Thoracic aorta (tissue), 2 donors: Measurements from ENCODE around the gene CRB3. TPM values are rescaled to one million over a fixed set of nuclear protein-coding genes. Genes with fewer than 3 reads are reported as not detected.
A peak's percentile ranks its signal among the peaks of the same experiment; 100 is the strongest.
"Not testable (repeated sequence)": the region's sequence is repeated elsewhere in the genome, so short reads cannot be mapped to it uniquely, and the experiment has no call there.

Experiments
- ATAC-seq: fragments of 150-250 bp; one replicate; pipeline ENCODE4 v1.8.0; 2017; ENCODE audit warnings: low read depth; ENCODE audit not compliant: insufficient number of reproducible peaks, low FRiP score
- DNase-seq: peaks from one replicate; pipeline ENCODE4 v3.0.0-alpha.2; 2020; ENCODE audit warnings: low spot score
- H3K27ac ChIP-seq, 2 donors: fragments of 200-600 bp; sonication (generic); 1 replicate in 1 of 2; 2 replicates in 1 of 2; pipeline ENCODE4 v1.5.1; 2016; ENCODE audit warnings: mild to moderate bottlenecking in 2 of 2, moderate library complexity in 2 of 2
- H3K27me3 ChIP-seq: fragments of 200-600 bp; sonication (generic); replicated peaks from 2 replicates; pipeline ENCODE4 v1.6.0; 2016; ENCODE audit warnings: mild to moderate bottlenecking; ENCODE audit not compliant: insufficient read depth
- H3K36me3 ChIP-seq: fragments of 200-600 bp; sonication (generic); one replicate; pipeline ENCODE4 v1.5.1; 2016
- H3K4me1 ChIP-seq, 2 donors: fragments of 200-600 bp; sonication (generic); 1 replicate in 1 of 2; 2 replicates in 1 of 2; pipeline versions ENCODE4 v1.5.1 to v1.6.0; 2016; ENCODE audit warnings: low read depth in 2 of 2, mild to moderate bottlenecking in 1 of 2; ENCODE audit not compliant: control insufficient read depth in 1 of 2
- H3K4me3 ChIP-seq: fragments of 200-600 bp; sonication (generic); 2 replicates; pipeline ENCODE4 v1.5.1; 2016; ENCODE audit warnings: mild to moderate bottlenecking
- H3K9me3 ChIP-seq: fragments of 200-600 bp; sonication (generic); 2 replicates; pipeline ENCODE4 v1.5.1; 2016
- total RNA-seq, 2 donors: library from RNA; depleted of rRNA; stranded (reverse); fragments of >200 nt; gene quantifications; one replicate each; pipeline versions ENCODE4 v1.1.0 to v1.2.3, GENCODE V29; 2016
- TF ChIP-seq, protein P1 (sequence below): fragments of 200-600 bp; sonication (generic); IDR thresholded peaks from one replicate; pipeline ENCODE4 v1.5.1; 2019; ENCODE audit warnings: antibody characterized with exemption

CRB3 gene
- total RNA-seq, 2 donors from 2014 or later = 0.54 to 2.1 TPM

GRCh38 chr19:6424195-6424938 lies 39.7 kb upstream of the CRB3 start, which contains the start of gene KHSRP:
TSS of gene KHSRP (minus strand) at chr19:6424811. CDS start at chr19:6424701, 110 bp downstream.
- peaks cover 11 to 26% of the 10 kb centered on the region in 2 donors for H3K4me1 ChIP-seq
- peak within 1 kb of the TSS; percentile 64 to 68 for H3K27ac ChIP-seq
- peaks cover 18% of the 10 kb centered on the region for H3K36me3 ChIP-seq
- no peaks in the 10 kb centered on the region for H3K27me3 ChIP-seq
- H3K4me3 ChIP-seq = peak within 1 kb of the TSS; percentile 95
- no peaks in the 10 kb centered on the region for H3K9me3 ChIP-seq
- TF ChIP-seq, protein P1, sequence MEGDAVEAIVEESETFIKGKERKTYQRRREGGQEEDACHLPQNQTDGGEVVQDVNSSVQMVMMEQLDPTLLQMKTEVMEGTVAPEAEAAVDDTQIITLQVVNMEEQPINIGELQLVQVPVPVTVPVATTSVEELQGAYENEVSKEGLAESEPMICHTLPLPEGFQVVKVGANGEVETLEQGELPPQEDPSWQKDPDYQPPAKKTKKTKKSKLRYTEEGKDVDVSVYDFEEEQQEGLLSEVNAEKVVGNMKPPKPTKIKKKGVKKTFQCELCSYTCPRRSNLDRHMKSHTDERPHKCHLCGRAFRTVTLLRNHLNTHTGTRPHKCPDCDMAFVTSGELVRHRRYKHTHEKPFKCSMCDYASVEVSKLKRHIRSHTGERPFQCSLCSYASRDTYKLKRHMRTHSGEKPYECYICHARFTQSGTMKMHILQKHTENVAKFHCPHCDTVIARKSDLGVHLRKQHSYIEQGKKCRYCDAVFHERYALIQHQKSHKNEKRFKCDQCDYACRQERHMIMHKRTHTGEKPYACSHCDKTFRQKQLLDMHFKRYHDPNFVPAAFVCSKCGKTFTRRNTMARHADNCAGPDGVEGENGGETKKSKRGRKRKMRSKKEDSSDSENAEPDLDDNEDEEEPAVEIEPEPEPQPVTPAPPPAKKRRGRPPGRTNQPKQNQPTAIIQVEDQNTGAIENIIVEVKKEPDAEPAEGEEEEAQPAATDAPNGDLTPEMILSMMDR = no peak
- no peak for ATAC-seq
- DNase-seq = no peak

DNA sequence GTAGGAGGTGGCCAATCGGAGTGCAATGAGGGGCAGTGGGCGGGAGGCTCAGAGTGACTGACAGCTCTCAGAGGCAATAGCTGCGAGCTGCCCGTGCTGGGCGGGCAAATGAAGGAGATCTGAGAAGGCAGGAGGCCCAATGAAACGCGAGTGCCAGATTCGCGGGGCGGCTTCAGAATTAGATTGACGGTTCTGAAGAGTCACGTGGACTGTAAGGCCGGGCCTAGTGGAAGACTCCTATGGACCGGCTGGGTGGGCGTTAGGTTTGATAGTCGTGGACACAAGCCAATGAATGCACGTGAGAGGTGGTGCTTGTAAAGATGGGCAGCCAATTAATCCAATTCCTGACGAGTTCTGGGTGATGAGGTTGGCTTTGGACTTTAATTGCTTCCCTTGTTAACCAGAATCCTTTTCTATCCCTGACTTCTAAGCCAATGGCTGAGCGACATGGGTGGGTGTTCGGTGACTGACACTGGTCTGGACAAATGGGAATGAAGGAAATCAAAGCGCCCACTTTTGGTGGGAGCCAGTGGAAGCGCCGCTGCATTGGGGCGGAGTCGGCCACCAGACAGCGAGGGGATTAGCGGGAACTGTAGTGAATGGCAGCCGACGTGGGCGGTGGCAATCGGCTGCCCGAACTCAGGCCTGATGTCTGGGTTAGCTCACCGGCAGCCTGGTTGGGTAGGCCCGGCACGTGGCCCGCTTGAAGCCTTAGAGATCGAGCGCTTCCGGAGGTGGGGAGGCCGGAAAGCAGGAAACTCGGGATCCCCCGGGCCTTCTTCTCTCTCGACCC lies 38.9 kb upstream of the CRB3 start:
- Histone ChIP-seq H3K4me3 (peak overlapping the region; percentile 47), H3K27ac (peak overlapping the region; percentile 64 to 68), H3K36me3 (peaks cover 11% of the 10 kb centered on the region), H3K9me3 (no peaks in the 10 kb centered on the region), H3K4me1 (peaks cover 11 to 26% of the 10 kb centered on the region in 2 donors), H3K27me3 (no peaks in the 10 kb centered on the region)
- ATAC-seq = peak; percentile 97
- TF ChIP-seq, protein P1 = no peak
- peak; percentile 100 for DNase-seq

- H3K27ac ChIP-seq = peak overlapping the region; percentile 64 to 68
- H3K36me3 ChIP-seq = peaks cover 3% of the 10 kb centered on the region
- no peaks in the 10 kb centered on the region for H3K27me3 ChIP-seq
- TF ChIP-seq, protein P1 = no peak
- no peak for DNase-seq
- no peak for ATAC-seq
- peak overlapping the region; percentile 47 for H3K4me3 ChIP-seq
- peaks cover 11 to 26% of the 10 kb centered on the region in 2 donors for H3K4me1 ChIP-seq
- no peaks in the 10 kb centered on the region for H3K9me3 ChIP-seq
Observed at GRCh38 chr19:6425732-6426620, 38.1 kb upstream of the CRB3 start.

DNA sequence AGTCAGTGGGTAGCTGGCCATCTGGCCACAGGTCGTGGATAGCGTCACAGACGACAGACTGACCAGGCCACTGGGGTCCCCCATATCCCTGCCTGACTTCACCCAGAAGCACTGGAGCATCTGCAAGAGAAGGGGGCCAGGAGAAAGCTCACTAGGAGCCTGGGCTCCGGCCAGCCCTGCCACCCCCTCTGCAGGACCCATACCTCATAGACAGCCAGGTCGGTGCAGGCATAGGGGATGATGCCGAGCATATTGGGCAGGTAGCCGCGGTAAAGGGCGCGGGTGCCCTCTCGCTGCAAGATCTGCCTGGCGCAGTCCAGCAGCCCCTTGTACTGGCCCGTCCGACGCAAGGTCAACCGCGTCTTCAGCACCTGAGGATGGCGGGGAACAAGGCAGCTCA lies 36.9 kb upstream of the CRB3 start:
- TF ChIP-seq, protein P1 = no peak
- Histone ChIP-seq H3K9me3 (no peaks in the 10 kb centered on the region), H3K4me3 (no peak overlapping the region), H3K27me3 (no peaks in the 10 kb centered on the region), H3K27ac (no peak overlapping the region), H3K36me3 (no peaks in the 10 kb centered on the region), H3K4me1 (peaks cover 10 to 18% of the 10 kb centered on the region in 2 donors)
- no peak for ATAC-seq
- no peak for DNase-seq

DNA sequence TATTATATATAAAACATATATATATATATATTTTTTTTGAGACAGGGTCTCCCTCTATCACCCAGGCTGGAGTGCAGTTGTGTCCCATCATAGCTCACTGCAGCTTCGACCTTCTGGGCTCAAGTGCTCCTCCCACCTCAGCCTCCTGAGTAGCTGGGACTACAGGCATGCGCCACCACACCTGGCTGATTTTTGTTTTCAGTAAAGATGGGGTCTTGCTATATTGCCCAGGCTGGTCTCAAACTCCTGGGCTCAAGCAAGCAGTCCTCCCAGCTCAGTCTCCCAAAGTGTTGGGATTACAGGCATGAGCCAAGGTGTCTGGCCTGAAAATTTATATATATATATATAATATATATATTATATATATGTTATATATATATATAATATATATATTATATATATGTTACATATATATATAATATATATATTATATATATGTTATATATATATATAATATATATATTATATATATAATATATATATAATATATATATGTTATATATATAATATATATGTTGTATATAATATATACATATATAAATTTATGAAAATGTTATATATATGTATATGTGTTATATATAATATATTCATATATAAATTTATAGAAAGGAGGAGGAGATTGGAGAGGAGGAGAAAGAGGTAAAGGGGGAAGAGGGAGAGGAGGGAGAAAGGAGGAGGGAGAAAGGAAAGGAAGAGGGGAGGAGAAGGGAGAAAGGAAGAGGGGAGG lies 35.2 kb upstream of the CRB3 start:
- not testable (repeated sequence) for H3K4me3 ChIP-seq, H3K27ac ChIP-seq, ATAC-seq, H3K27me3 ChIP-seq, H3K4me1 ChIP-seq, H3K36me3 ChIP-seq, H3K9me3 ChIP-seq, DNase-seq
